Activated CD4-positive, alpha-beta memory T cell treated with anti-CD3 and anti-CD28 coated beads, Interleukin-2, amount 10 ng/mL, durations not matched to agents 7 days and 5 days (primary cell): ENCODE measurements around the gene ASXL3. TPM values are rescaled to one million over a fixed set of nuclear protein-coding genes. Genes with fewer than 3 reads are reported as not detected.

Source experiments
- CTCF ChIA-PET: fragments of 350-600 bp; sonication (Branson Sonifier 250); formaldehyde crosslinking; loops from one replicate; lab custom pipeline; 2021; ENCODE audit warnings: antibody characterized with exemption, inconsistent platforms; lab: Charles Lee
- POLR2A ChIA-PET: fragments of 350-600 bp; sonication (Branson Sonifier 250); formaldehyde crosslinking; loops from one replicate; lab custom pipeline; 2021; ENCODE audit warnings: antibody characterized with exemption; lab: Charles Lee
- DNase-seq: peaks from one replicate; pipeline ENCODE4 v3.0.0-alpha.2; 2020
- H3K27ac Mint-ChIP-seq: one replicate; pipeline ENCODE4 v1.8.0; 2021; ENCODE audit warnings: mild to moderate bottlenecking, mixed read lengths
- H3K27me3 Mint-ChIP-seq: one replicate; pipeline ENCODE4 v1.8.0; 2021; ENCODE audit warnings: mixed read lengths
- H3K36me3 Mint-ChIP-seq: one replicate; pipeline ENCODE4 v1.8.0; 2021; ENCODE audit warnings: low read depth, mixed read lengths
- H3K4me1 Mint-ChIP-seq: one replicate; pipeline ENCODE4 v1.8.0; 2021; ENCODE audit warnings: mixed read lengths
- H3K4me3 Mint-ChIP-seq: one replicate; pipeline ENCODE4 v1.8.0; 2021; ENCODE audit warnings: mild to moderate bottlenecking, mixed read lengths
- H3K9me3 Mint-ChIP-seq: one replicate; pipeline ENCODE4 v1.8.0; 2021; ENCODE audit warnings: mixed read lengths
- total RNA-seq, 2 experiments: library from RNA; stranded (reverse); gene quantifications; one replicate each; pipeline ENCODE4 v1.2.3, GENCODE V29; 2021

ASXL3 gene
- total RNA-seq, 2 experiments from 2014 or later, result not detected

- Mint-ChIP-seq H3K4me1 (no peaks in the 10 kb centered on the region), H3K27ac (no peak overlapping the region), H3K27me3 (no peaks in the 10 kb centered on the region), H3K4me3 (no peak overlapping the region), H3K36me3 (no peaks in the 10 kb centered on the region), H3K9me3 (no peaks in the 10 kb centered on the region)
- CTCF ChIA-PET, result no interaction called here
- DNase-seq, result no peak
- POLR2A ChIA-PET, result no interaction called here
Observed at GRCh38 chr18:33757037-33757436, 179.0 kb downstream of the ASXL3 start.

GRCh38 chr18:33761363-33761762 lies 183.3 kb downstream of the ASXL3 start:
- Mint-ChIP-seq H3K36me3 (no peaks in the 10 kb centered on the region), H3K4me3 (no peak overlapping the region), H3K27me3 (no peaks in the 10 kb centered on the region), H3K27ac (no peak overlapping the region), H3K9me3 (no peaks in the 10 kb centered on the region), H3K4me1 (no peaks in the 10 kb centered on the region)
- ChIA-PET POLR2A (no interaction called here), CTCF (no interaction called here)
- DNase-seq, result no peak

GRCh38 chr18:33781429-33781828 lies 203.4 kb downstream of the ASXL3 start:
- no peak overlapping the region for H3K4me3 Mint-ChIP-seq
- no peak for DNase-seq
- H3K4me1 Mint-ChIP-seq, result no peaks in the 10 kb centered on the region
- ChIA-PET POLR2A (no interaction called here), CTCF (interaction anchor here (0.6 kb wide), 1 partner anchor 60 kb away, joined by 3 read pairs; no protein-coding TSS in a partner anchor)
- H3K27ac Mint-ChIP-seq, result no peak overlapping the region
- no peaks in the 10 kb centered on the region for H3K27me3 Mint-ChIP-seq
- no peaks in the 10 kb centered on the region for H3K36me3 Mint-ChIP-seq
- peaks cover 5% of the 10 kb centered on the region for H3K9me3 Mint-ChIP-seq

Other genes starting within 250 kb of the ASXL3 start
- gene CCDC178, start 137.5 kb upstream of the ASXL3 start, total RNA-seq, result not detected